Liver (tissue), 3 donors: ENCODE measurements around the gene OTX2.

Source experiments
- ATF3 ChIP-seq: IDR thresholded peaks from 2 replicates; pipeline ENCODE4 v1.6.1; 2016; ENCODE audit warnings: antibody characterized with exemption
- CTCF ChIP-seq: fragments of 150-350 bp; IDR thresholded peaks from 2 replicates; pipeline ENCODE4 v1.5.1; 2017; ENCODE audit warnings: improper control_type of control experiment, low read depth, low read length; ENCODE audit not compliant: missing input control
- EGR1 ChIP-seq, 2 donors: IDR thresholded peaks; 2 replicates each; pipeline ENCODE4 v1.6.1; 2016 to 2018; ENCODE audit warnings: antibody characterized with exemption in 2 of 2, low read depth in 2 of 2
- GABPA ChIP-seq, 2 donors: IDR thresholded peaks in 1 of 2; conservative IDR thresholded peaks in 1 of 2; 2 replicates each; pipeline ENCODE4 v1.6.1; 2016; ENCODE audit warnings: antibody characterized with exemption in 2 of 2, mild to moderate bottlenecking in 1 of 2, moderate library complexity in 1 of 2
- HNF4A ChIP-seq, 2 donors: conservative IDR thresholded peaks; 2 replicates each; pipeline ENCODE4 v1.6.1; 2016; ENCODE audit warnings: antibody characterized with exemption in 2 of 2, mild to moderate bottlenecking in 2 of 2
- JUND ChIP-seq, 2 donors: IDR thresholded peaks; 2 replicates each; pipeline ENCODE4 v1.6.1; 2016; ENCODE audit warnings: antibody characterized with exemption in 2 of 2
- MAX ChIP-seq: IDR thresholded peaks from 2 replicates; pipeline ENCODE4 v1.6.1; 2016; ENCODE audit warnings: antibody characterized with exemption
- RXRA ChIP-seq, 2 donors: IDR thresholded peaks; 2 replicates each; pipeline ENCODE4 v1.6.1; 2017 to 2018; ENCODE audit warnings: antibody characterized with exemption in 2 of 2, mild to moderate bottlenecking in 1 of 2
- SP1 ChIP-seq: IDR thresholded peaks from 2 replicates; pipeline ENCODE4 v1.6.1; 2018; ENCODE audit warnings: antibody characterized with exemption, mild to moderate bottlenecking
- YY1 ChIP-seq: IDR thresholded peaks from 2 replicates; pipeline ENCODE4 v1.6.1; 2016; ENCODE audit warnings: antibody characterized with exemption, mild to moderate bottlenecking
- TF ChIP-seq, protein P1 (sequence below): IDR thresholded peaks from 2 replicates; pipeline ENCODE4 v1.6.1; 2016; ENCODE audit warnings: antibody characterized with exemption, mild to moderate bottlenecking
- TF ChIP-seq, protein P2 (sequence below): IDR thresholded peaks from 2 replicates; pipeline ENCODE4 v1.6.1; 2016; ENCODE audit warnings: antibody characterized with exemption
- donor health status: healthy.
- donor health status: healthy.

DNA sequence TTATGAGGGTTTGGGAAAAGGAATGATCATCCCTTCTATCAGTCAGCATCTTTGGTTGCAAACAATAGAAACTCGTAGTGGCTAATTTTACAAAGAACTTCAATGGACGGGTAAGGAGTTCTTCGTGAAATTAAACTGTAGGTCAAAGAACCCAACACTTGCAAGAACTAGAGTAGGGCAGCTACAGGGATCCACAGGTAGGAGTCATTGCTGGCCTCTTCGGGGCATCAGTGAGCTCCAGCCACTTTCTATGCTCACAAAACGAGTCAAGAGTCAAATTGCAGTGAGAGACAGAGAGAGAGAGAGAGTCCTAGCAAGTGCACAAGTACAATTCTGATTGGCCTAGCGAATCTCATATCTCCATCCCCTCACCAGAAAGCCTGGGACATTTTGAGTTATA lies 29.9 kb upstream of the OTX2 start:
- no peak for TF ChIP-seq CTCF
- TF ChIP-seq RXRA (IDR thresholded peaks at IDR 0.05): no peak
- no peak for TF ChIP-seq MAX
- TF ChIP-seq YY1: no peak
- TF ChIP-seq, protein P1, sequence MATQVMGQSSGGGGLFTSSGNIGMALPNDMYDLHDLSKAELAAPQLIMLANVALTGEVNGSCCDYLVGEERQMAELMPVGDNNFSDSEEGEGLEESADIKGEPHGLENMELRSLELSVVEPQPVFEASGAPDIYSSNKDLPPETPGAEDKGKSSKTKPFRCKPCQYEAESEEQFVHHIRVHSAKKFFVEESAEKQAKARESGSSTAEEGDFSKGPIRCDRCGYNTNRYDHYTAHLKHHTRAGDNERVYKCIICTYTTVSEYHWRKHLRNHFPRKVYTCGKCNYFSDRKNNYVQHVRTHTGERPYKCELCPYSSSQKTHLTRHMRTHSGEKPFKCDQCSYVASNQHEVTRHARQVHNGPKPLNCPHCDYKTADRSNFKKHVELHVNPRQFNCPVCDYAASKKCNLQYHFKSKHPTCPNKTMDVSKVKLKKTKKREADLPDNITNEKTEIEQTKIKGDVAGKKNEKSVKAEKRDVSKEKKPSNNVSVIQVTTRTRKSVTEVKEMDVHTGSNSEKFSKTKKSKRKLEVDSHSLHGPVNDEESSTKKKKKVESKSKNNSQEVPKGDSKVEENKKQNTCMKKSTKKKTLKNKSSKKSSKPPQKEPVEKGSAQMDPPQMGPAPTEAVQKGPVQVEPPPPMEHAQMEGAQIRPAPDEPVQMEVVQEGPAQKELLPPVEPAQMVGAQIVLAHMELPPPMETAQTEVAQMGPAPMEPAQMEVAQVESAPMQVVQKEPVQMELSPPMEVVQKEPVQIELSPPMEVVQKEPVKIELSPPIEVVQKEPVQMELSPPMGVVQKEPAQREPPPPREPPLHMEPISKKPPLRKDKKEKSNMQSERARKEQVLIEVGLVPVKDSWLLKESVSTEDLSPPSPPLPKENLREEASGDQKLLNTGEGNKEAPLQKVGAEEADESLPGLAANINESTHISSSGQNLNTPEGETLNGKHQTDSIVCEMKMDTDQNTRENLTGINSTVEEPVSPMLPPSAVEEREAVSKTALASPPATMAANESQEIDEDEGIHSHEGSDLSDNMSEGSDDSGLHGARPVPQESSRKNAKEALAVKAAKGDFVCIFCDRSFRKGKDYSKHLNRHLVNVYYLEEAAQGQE: no peak
- no peak for TF ChIP-seq SP1
- TF ChIP-seq HNF4A (conservative IDR thresholded peaks at IDR 0.05): no peak
- TF ChIP-seq GABPA (IDR thresholded peaks at IDR 0.05 in 1 of 2, conservative IDR thresholded peaks at IDR 0.05 in 1 of 2): no peak
- no peak for TF ChIP-seq JUND (IDR thresholded peaks at IDR 0.05)
- TF ChIP-seq, protein P2, sequence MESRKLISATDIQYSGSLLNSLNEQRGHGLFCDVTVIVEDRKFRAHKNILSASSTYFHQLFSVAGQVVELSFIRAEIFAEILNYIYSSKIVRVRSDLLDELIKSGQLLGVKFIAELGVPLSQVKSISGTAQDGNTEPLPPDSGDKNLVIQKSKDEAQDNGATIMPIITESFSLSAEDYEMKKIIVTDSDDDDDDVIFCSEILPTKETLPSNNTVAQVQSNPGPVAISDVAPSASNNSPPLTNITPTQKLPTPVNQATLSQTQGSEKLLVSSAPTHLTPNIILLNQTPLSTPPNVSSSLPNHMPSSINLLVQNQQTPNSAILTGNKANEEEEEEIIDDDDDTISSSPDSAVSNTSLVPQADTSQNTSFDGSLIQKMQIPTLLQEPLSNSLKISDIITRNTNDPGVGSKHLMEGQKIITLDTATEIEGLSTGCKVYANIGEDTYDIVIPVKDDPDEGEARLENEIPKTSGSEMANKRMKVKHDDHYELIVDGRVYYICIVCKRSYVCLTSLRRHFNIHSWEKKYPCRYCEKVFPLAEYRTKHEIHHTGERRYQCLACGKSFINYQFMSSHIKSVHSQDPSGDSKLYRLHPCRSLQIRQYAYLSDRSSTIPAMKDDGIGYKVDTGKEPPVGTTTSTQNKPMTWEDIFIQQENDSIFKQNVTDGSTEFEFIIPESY: no peak
- no peak for TF ChIP-seq EGR1 (IDR thresholded peaks at IDR 0.05; ENCODE audit: low read depth in 2 of 2)
- no peak for TF ChIP-seq ATF3
